Ishikawa (cell line): ENCODE measurements around the gene NUP210L.
A peak's percentile ranks its signal among the peaks of the same experiment; 100 is the strongest.

Source experiments
- CEBPB ChIP-seq: IDR thresholded peaks from 2 replicates; pipeline ENCODE4 v1.6.1; 2012
- CREB1 ChIP-seq: IDR thresholded peaks from 2 replicates; pipeline ENCODE4 v1.6.1; 2012; ENCODE audit warnings: low read depth
- EGR1 ChIP-seq: IDR thresholded peaks from 2 replicates; pipeline ENCODE4 v1.6.1; 2012
- EP300 ChIP-seq: IDR thresholded peaks from 2 replicates; pipeline ENCODE4 v1.6.1; 2012; ENCODE audit warnings: borderline replicate concordance
- FOXM1 ChIP-seq: IDR thresholded peaks from 2 replicates; pipeline ENCODE4 v1.6.1; 2012; ENCODE audit warnings: low read depth, borderline replicate concordance
- MAX ChIP-seq: IDR thresholded peaks from 2 replicates; pipeline ENCODE4 v1.6.1; 2012
- NFIC ChIP-seq: IDR thresholded peaks from 2 replicates; pipeline ENCODE4 v1.6.1; 2012
- RAD21 ChIP-seq: IDR thresholded peaks from 2 replicates; pipeline ENCODE4 v1.6.1; 2012; ENCODE audit warnings: low read depth
- REST ChIP-seq: IDR thresholded peaks from 2 replicates; pipeline ENCODE4 v1.6.1; 2012; ENCODE audit warnings: low read depth, mild to moderate bottlenecking
- TAF1 ChIP-seq: IDR thresholded peaks from 2 replicates; pipeline ENCODE4 v1.6.1; 2012; ENCODE audit warnings: low read depth, mild to moderate bottlenecking
- TCF12 ChIP-seq: IDR thresholded peaks from 2 replicates; pipeline ENCODE4 v1.6.1; 2012; ENCODE audit warnings: low read depth
- TEAD4 ChIP-seq: IDR thresholded peaks from 2 replicates; pipeline ENCODE4 v1.6.1; 2012
- USF1 ChIP-seq: IDR thresholded peaks from 2 replicates; pipeline ENCODE4 v1.6.1; 2012
- YY1 ChIP-seq: IDR thresholded peaks from 2 replicates; pipeline ENCODE4 v1.6.1; 2012; ENCODE audit warnings: low read depth
- ZBTB7A ChIP-seq: IDR thresholded peaks from 2 replicates; pipeline ENCODE4 v1.6.1; 2012; ENCODE audit warnings: low read depth

Gene NUP210L

GRCh38 chr1:153968408-153968807 is 186.5 kb downstream of the NUP210L start:
- TF ChIP-seq MAX (no peak), FOXM1 (no peak), TCF12 (no peak), ZBTB7A (no peak), TEAD4 (no peak), YY1 (no peak)

GRCh38 chr1:153968000-153968363 is 186.9 kb downstream of the NUP210L start:
- TF ChIP-seq FOXM1 (no peak), ZBTB7A (no peak), EP300 (no peak), NFIC (no peak), MAX (no peak), TCF12 (no peak), TAF1 (no peak), CEBPB (no peak), CREB1 (no peak), REST (no peak), USF1 (no peak)

GRCh38 chr1:153967107-153967999 is 187.5 kb downstream of the NUP210L start, which contains the start of gene CREB3L4:
Gene CREB3L4, plus strand, starts transcription at chr1:153967902. Its CDS starts 624 bp downstream, at chr1:153968526.
- peak; percentile 96 for TF ChIP-seq MAX
- peak; percentile 18; the same call in 1 of the 2 replicates for TF ChIP-seq EGR1
- TF ChIP-seq TEAD4: no peak; the same call in 1 of the 2 replicates
- TF ChIP-seq TCF12: peak; percentile 64
- peak; percentile 9; the same call in 1 of the 2 replicates for TF ChIP-seq CEBPB
- peak; percentile 83 for TF ChIP-seq YY1
- TF ChIP-seq REST: no peak
- peak; percentile 97 for TF ChIP-seq USF1
- TF ChIP-seq ZBTB7A: peak; percentile 49
- 0 out of 2 replicates have a peak, but pooled peaks have one; percentile 19 for TF ChIP-seq FOXM1
- no peak for TF ChIP-seq CREB1
- peak; percentile 20; the same call in 1 of the 2 replicates for TF ChIP-seq RAD21
- TF ChIP-seq NFIC: no peak; the same call in 1 of the 2 replicates
- TF ChIP-seq TAF1: peak; percentile 84
- TF ChIP-seq EP300: peak; percentile 52; the same call in 1 of the 2 replicates

GRCh38 chr1:153963850-153964331 is 191.0 kb downstream of the NUP210L start:
- TF ChIP-seq TCF12: peak; percentile 34; the same call in 1 of the 2 replicates
- TF ChIP-seq FOXM1: no peak
- no peak for TF ChIP-seq TAF1
- no peak for TF ChIP-seq REST
- peak; percentile 87 for TF ChIP-seq TEAD4
- peak; percentile 75 for TF ChIP-seq NFIC
